Vagina (tissue), 2 donors: ENCODE results near the gene METTL8. TPM values are rescaled to one million over a fixed set of nuclear protein-coding genes. Genes with fewer than 3 reads are reported as not detected.

ENCODE experiments used
- DNase-seq, 2 donors: peaks; one replicate each; pipeline ENCODE4 v3.0.0-alpha.2; 2017; ENCODE audit errors: extremely low spot score in 2 of 2
- H3K27ac ChIP-seq: fragments of 200-600 bp; sonication (generic); one replicate; pipeline ENCODE4 v1.5.1; 2019
- H3K27me3 ChIP-seq: fragments of 200-600 bp; sonication (generic); one replicate; pipeline ENCODE4 v1.5.1; 2019
- H3K36me3 ChIP-seq, 2 donors: fragments of 200-600 bp; sonication (generic); one replicate each; pipeline ENCODE4 v1.5.1; 2017 to 2019
- H3K4me1 ChIP-seq: fragments of 200-600 bp; sonication (generic); one replicate; pipeline ENCODE4 v1.5.1; 2019
- H3K4me3 ChIP-seq, 2 donors: fragments of 200-600 bp; sonication (generic); 1 replicate in 1 of 2; 2 replicates in 1 of 2; pipeline ENCODE4 v1.5.1; 2016 to 2019
- H3K9me3 ChIP-seq: fragments of 200-600 bp; sonication (generic); one replicate; pipeline ENCODE4 v1.5.1; 2019
- CTCF ChIP-seq, 3 experiments: fragments of 450-650 bp in 2 of 3; fragments of 200-600 bp in 1 of 3; sonication (generic) in 1 of 3; IDR thresholded peaks; one replicate each; pipeline ENCODE4 v1.5.1; 2017 to 2019; ENCODE audit warnings: antibody characterized with exemption in 3 of 3, mild to moderate bottlenecking in 2 of 3, moderate library complexity in 2 of 3
- POLR2A ChIP-seq, 2 donors: fragments of 450-650 bp; IDR thresholded peaks; one replicate each; pipeline ENCODE4 v1.6.1; 2017; ENCODE audit warnings: antibody characterized with exemption in 2 of 2, mild to moderate bottlenecking in 2 of 2, moderate library complexity in 2 of 2
- POLR2AphosphoS5 ChIP-seq, 2 donors: sonication (generic); formaldehyde crosslinking; IDR thresholded peaks; one replicate each; pipeline ENCODE4 v1.9.0; 2017; ENCODE audit warnings: antibody characterized with exemption in 2 of 2, mild to moderate bottlenecking in 2 of 2, low read depth in 1 of 2; ENCODE audit not compliant: insufficient read depth in 1 of 2
- intact Hi-C: fragments of 100-400 bp; cut with DNase I; formaldehyde crosslinking; loops from one replicate; pipeline ENCODE4 v1.15.1; 2023
- total RNA-seq: library from RNA; depleted of rRNA; stranded (reverse); fragments of >200 nt; gene quantifications from one replicate; pipeline ENCODE4 v1.2.3, GENCODE V29; 2016

METTL8 gene
- total RNA-seq, 1 donor from 2014 or later, result 27.7 TPM

- no peaks in the 10 kb centered on the region for H3K36me3 ChIP-seq
- TF ChIP-seq POLR2A (IDR thresholded peaks at IDR 0.05), result no peak
- TF ChIP-seq POLR2AphosphoS5 (IDR thresholded peaks at IDR 0.05; ENCODE audit: insufficient read depth in 1 of 2, low read depth in 1 of 2), result no peak
- TF ChIP-seq CTCF (IDR thresholded peaks at IDR 0.05), result no peak
- peaks cover 9% of the 10 kb centered on the region for H3K4me1 ChIP-seq
- DNase-seq, result no peak
- no peak overlapping the region for H3K4me3 ChIP-seq
- intact Hi-C loops, result no loop called here
- no peaks in the 10 kb centered on the region for H3K27me3 ChIP-seq
- H3K9me3 ChIP-seq, result no peaks in the 10 kb centered on the region
- no peak overlapping the region for H3K27ac ChIP-seq
Observed at GRCh38 chr2:171319164-171319810, 114.5 kb downstream of the METTL8 start.

- no peaks in the 10 kb centered on the region for H3K27me3 ChIP-seq
- no peak for TF ChIP-seq POLR2AphosphoS5 (IDR thresholded peaks at IDR 0.05; ENCODE audit: insufficient read depth in 1 of 2, low read depth in 1 of 2)
- TF ChIP-seq CTCF (IDR thresholded peaks at IDR 0.05), result no peak
- no peak for TF ChIP-seq POLR2A (IDR thresholded peaks at IDR 0.05)
- no peak overlapping the region for H3K27ac ChIP-seq
- no peaks in the 10 kb centered on the region for H3K9me3 ChIP-seq
- H3K4me3 ChIP-seq, result no peak overlapping the region
- DNase-seq, result no peak
- intact Hi-C loops, result no loop called here
- H3K4me1 ChIP-seq, result peaks cover 9% of the 10 kb centered on the region
- no peaks in the 10 kb centered on the region for H3K36me3 ChIP-seq
Observed at GRCh38 chr2:171318463-171318934, 115.3 kb downstream of the METTL8 start.

- no peaks in the 10 kb centered on the region for H3K27me3 ChIP-seq
- H3K36me3 ChIP-seq, result no peaks in the 10 kb centered on the region
- intact Hi-C loops, result no loop called here
- no peak for DNase-seq
- no peak overlapping the region for H3K4me3 ChIP-seq
- H3K9me3 ChIP-seq, result no peaks in the 10 kb centered on the region
- no peak for TF ChIP-seq CTCF (IDR thresholded peaks at IDR 0.05)
- TF ChIP-seq POLR2A (IDR thresholded peaks at IDR 0.05), result no peak
- TF ChIP-seq POLR2AphosphoS5 (IDR thresholded peaks at IDR 0.05; ENCODE audit: insufficient read depth in 1 of 2, low read depth in 1 of 2), result no peak
- peaks cover 9% of the 10 kb centered on the region for H3K4me1 ChIP-seq
- H3K27ac ChIP-seq, result no peak overlapping the region
Observed at GRCh38 chr2:171317492-171318125, 116.2 kb downstream of the METTL8 start.

- no peak for DNase-seq
- Histone ChIP-seq H3K4me3 (no peak overlapping the region), H3K27ac (no peak overlapping the region), H3K27me3 (no peaks in the 10 kb centered on the region), H3K4me1 (peaks cover 9% of the 10 kb centered on the region), H3K36me3 (no peaks in the 10 kb centered on the region), H3K9me3 (peaks cover 4% of the 10 kb centered on the region)
- TF ChIP-seq POLR2A (IDR thresholded peaks at IDR 0.05), result no peak
- TF ChIP-seq POLR2AphosphoS5 (IDR thresholded peaks at IDR 0.05; ENCODE audit: insufficient read depth in 1 of 2, low read depth in 1 of 2), result no peak
- intact Hi-C loops, result no loop called here
Observed at GRCh38 chr2:171316755-171317337, 116.9 kb downstream of the METTL8 start.

GRCh38 chr2:171316220-171316619 is 117.6 kb downstream of the METTL8 start:
- Histone ChIP-seq H3K27ac (no peak overlapping the region), H3K4me1 (peaks cover 9% of the 10 kb centered on the region), H3K27me3 (no peaks in the 10 kb centered on the region), H3K36me3 (no peaks in the 10 kb centered on the region), H3K9me3 (peaks cover 4% of the 10 kb centered on the region), H3K4me3 (no peak overlapping the region)
- TF ChIP-seq CTCF (IDR thresholded peaks at IDR 0.05) (no peak), POLR2A (IDR thresholded peaks at IDR 0.05) (no peak)
- intact Hi-C loops, result no loop called here
- no peak for DNase-seq
